HepG2 (cell line): Measurements from ENCODE around the gene HLA-DOA. TPM values are rescaled to one million over a fixed set of nuclear protein-coding genes. Genes with fewer than 3 reads are reported as not detected.
A peak's percentile ranks its signal among the peaks of the same experiment; 100 is the strongest.

Source experiments
- BORCS8-MEF2B ChIP-seq: sonication (generic); formaldehyde crosslinking; IDR thresholded peaks from 2 replicates; pipeline ENCODE4 v1.8.0; 2022; ENCODE audit warnings: mild to moderate bottlenecking, missing genetic modification reagents
- CREB1 ChIP-seq, 2 experiments: fragments of 450-650 bp in 1 of 2; IDR thresholded peaks; 2 replicates each; pipeline ENCODE4 v1.6.1; 2016 to 2017; ENCODE audit warnings: control low read depth in 1 of 2, mild to moderate bottlenecking in 1 of 2, missing compliant biosample characterization in 1 of 2, missing genetic modification characterization in 1 of 2
- GMEB1 ChIP-seq: sonication (generic); formaldehyde crosslinking; IDR thresholded peaks from 2 replicates; pipeline ENCODE4 v1.5.1; 2020; ENCODE audit warnings: missing genetic modification reagents, mild to moderate bottlenecking, borderline replicate concordance
- HNF4A ChIP-seq: sonication (generic); formaldehyde crosslinking; IDR thresholded peaks from 2 replicates; pipeline ENCODE4 v1.4.0; 2020; ENCODE audit warnings: missing genetic modification reagents
- NR2F6 ChIP-seq, 2 experiments: IDR thresholded peaks; 2 replicates each; pipeline ENCODE4 v1.6.1; 2016; ENCODE audit warnings: antibody characterized with exemption in 1 of 2, mild to moderate bottlenecking in 1 of 2
- RAD21 ChIP-seq: fragments of 450-650 bp; formaldehyde crosslinking; IDR thresholded peaks from 2 replicates; pipeline ENCODE4 v1.5.0; 2020; ENCODE audit warnings: mild to moderate bottlenecking
- RORA ChIP-seq: sonication (generic); formaldehyde crosslinking; IDR thresholded peaks from 2 replicates; pipeline ENCODE4 v1.5.0; 2020; ENCODE audit warnings: mild to moderate bottlenecking, missing genetic modification reagents, moderate library complexity
- SNAPC4 ChIP-seq: sonication (generic); formaldehyde crosslinking; IDR thresholded peaks from 2 replicates; pipeline ENCODE4 v1.4.0; 2020; ENCODE audit warnings: mild to moderate bottlenecking, missing genetic modification reagents
- SYNCRIP ChIP-seq: fragments of 200-400 bp; formaldehyde crosslinking; IDR thresholded peaks from 2 replicates; pipeline ENCODE4 v1.6.1; 2018; ENCODE audit warnings: mild to moderate bottlenecking, low read depth, low read length; ENCODE audit not compliant: insufficient read depth
- TBX3 ChIP-seq: fragments of 450-650 bp; IDR thresholded peaks from 2 replicates; pipeline ENCODE4 v1.6.1; 2017; ENCODE audit warnings: antibody characterized with exemption, mild to moderate bottlenecking, inconsistent platforms, borderline replicate concordance
- ZNF720 ChIP-seq: sonication (generic); formaldehyde crosslinking; IDR thresholded peaks from 2 replicates; pipeline ENCODE4 v1.4.0; 2020; ENCODE audit warnings: missing genetic modification reagents
- ZSCAN25 ChIP-seq: sonication (generic); formaldehyde crosslinking; IDR thresholded peaks from 2 replicates; pipeline ENCODE4 v1.8.0; 2022; ENCODE audit warnings: mild to moderate bottlenecking, missing genetic modification reagents
- polyA plus RNA-seq, 8 experiments: library from polyadenylated mRNA; depleted of rRNA in 3 of 8; stranded (reverse) in 7 of 8; unstranded in 1 of 8; fragments of >200 nt; fragmentation: Illumina TruSeq in 4 of 8; extraction: Trizol in 4 of 8; gene quantifications; 2 replicates each; pipeline versions ENCODE4 v1.2.1 to v1.2.3, GENCODE V29; 2011 to 2016; ENCODE audit warnings: low read depth in 4 of 8, missing spikeins in 1 of 8, mixed read lengths in 1 of 8; ENCODE audit not compliant: insufficient read depth in 1 of 8
- total RNA-seq, 5 experiments: library from RNA; depleted of rRNA; stranded (reverse); fragments of >200 nt; fragmentation: Illumina TruSeq; extraction: Trizol; gene quantifications; 2 replicates each; pipeline ENCODE4 v1.2.3, GENCODE V29; 2016; ENCODE audit warnings: low read depth in 1 of 5
- TF ChIP-seq, protein P1 (sequence below): sonication (generic); formaldehyde crosslinking; IDR thresholded peaks from 2 replicates; pipeline ENCODE4 v1.5.0; 2020; ENCODE audit warnings: missing genetic modification reagents
- TF ChIP-seq, protein P2 (sequence below): sonication (generic); formaldehyde crosslinking; conservative IDR thresholded peaks from 2 replicates; pipeline ENCODE4 v1.8.1; 2023; ENCODE audit warnings: missing genetic modification reagents
- TF ChIP-seq, protein P3 (sequence below): sonication (generic); formaldehyde crosslinking; IDR thresholded peaks from 2 replicates; pipeline ENCODE4 v1.5.0; 2020; ENCODE audit warnings: missing genetic modification reagents
- TF ChIP-seq, protein P4 (sequence below): sonication (generic); formaldehyde crosslinking; IDR thresholded peaks from 2 replicates; pipeline ENCODE4 v1.4.0; 2020; ENCODE audit warnings: missing genetic modification reagents

HLA-DOA gene
- total and polyA plus RNA-seq, 2 of the 13 experiments (the other 11 are each of a cell fraction or from before 2014, with no cell fraction given): 0.03 to 0.09 TPM

- peak; percentile 9; the same call in 1 of the 2 replicates for TF ChIP-seq RAD21 (CRISPR knock-in tag)
- TF ChIP-seq SNAPC4 (CRISPR knock-in tag): peak; percentile 40; the same call in 1 of the 2 replicates
- no peak for TF ChIP-seq SYNCRIP
- TF ChIP-seq NR2F6 (IDR thresholded peaks at IDR 0.05): no peak
- no peak; the same call in 1 of the 2 replicates for TF ChIP-seq NR2F6 (CRISPR knock-in tag; IDR thresholded peaks at IDR 0.05)
- peak; percentile 24; the same call in 1 of the 2 replicates for TF ChIP-seq ZSCAN25 (CRISPR knock-in tag)
- no peak for TF ChIP-seq CREB1 (IDR thresholded peaks at IDR 0.05)
- no peak for TF ChIP-seq CREB1 (CRISPR knock-in tag; IDR thresholded peaks at IDR 0.05)
- TF ChIP-seq, protein P1, sequence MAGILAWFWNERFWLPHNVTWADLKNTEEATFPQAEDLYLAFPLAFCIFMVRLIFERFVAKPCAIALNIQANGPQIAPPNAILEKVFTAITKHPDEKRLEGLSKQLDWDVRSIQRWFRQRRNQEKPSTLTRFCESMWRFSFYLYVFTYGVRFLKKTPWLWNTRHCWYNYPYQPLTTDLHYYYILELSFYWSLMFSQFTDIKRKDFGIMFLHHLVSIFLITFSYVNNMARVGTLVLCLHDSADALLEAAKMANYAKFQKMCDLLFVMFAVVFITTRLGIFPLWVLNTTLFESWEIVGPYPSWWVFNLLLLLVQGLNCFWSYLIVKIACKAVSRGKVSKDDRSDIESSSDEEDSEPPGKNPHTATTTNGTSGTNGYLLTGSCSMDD: no peak
- TF ChIP-seq, protein P2, sequence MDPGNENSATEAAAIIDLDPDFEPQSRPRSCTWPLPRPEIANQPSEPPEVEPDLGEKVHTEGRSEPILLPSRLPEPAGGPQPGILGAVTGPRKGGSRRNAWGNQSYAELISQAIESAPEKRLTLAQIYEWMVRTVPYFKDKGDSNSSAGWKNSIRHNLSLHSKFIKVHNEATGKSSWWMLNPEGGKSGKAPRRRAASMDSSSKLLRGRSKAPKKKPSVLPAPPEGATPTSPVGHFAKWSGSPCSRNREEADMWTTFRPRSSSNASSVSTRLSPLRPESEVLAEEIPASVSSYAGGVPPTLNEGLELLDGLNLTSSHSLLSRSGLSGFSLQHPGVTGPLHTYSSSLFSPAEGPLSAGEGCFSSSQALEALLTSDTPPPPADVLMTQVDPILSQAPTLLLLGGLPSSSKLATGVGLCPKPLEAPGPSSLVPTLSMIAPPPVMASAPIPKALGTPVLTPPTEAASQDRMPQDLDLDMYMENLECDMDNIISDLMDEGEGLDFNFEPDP (CRISPR knock-in tag): 0 out of 2 replicates have a peak, but pooled peaks have one; percentile 76
- TF ChIP-seq HNF4A (CRISPR knock-in tag): peak; percentile 52
- no peak for TF ChIP-seq RORA (CRISPR knock-in tag)
- TF ChIP-seq, protein P3, sequence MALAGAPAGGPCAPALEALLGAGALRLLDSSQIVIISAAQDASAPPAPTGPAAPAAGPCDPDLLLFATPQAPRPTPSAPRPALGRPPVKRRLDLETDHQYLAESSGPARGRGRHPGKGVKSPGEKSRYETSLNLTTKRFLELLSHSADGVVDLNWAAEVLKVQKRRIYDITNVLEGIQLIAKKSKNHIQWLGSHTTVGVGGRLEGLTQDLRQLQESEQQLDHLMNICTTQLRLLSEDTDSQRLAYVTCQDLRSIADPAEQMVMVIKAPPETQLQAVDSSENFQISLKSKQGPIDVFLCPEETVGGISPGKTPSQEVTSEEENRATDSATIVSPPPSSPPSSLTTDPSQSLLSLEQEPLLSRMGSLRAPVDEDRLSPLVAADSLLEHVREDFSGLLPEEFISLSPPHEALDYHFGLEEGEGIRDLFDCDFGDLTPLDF (CRISPR knock-in tag): no peak
- TF ChIP-seq BORCS8-MEF2B: no peak
- TF ChIP-seq, protein P4, sequence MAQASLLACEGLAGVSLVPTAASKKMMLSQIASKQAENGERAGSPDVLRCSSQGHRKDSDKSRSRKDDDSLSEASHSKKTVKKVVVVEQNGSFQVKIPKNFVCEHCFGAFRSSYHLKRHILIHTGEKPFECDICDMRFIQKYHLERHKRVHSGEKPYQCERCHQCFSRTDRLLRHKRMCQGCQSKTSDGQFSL (CRISPR knock-in tag): peak; percentile 95
- TF ChIP-seq TBX3: no peak
- peak; percentile 11 for TF ChIP-seq GMEB1
- no peak for TF ChIP-seq ZNF720
Measured at GRCh38 chr6:32970413-32971241, 38.8 kb downstream of the HLA-DOA start (continued).
